GM19193 (cell line): ENCODE results near the gene GPR27.

Experiments used
- POLR2A ChIP-seq: IDR thresholded peaks from 4 replicates; pipeline ENCODE4 v1.6.1; 2011; ENCODE audit not compliant: insufficient read depth, insufficient read length; ENCODE audit errors: extremely low read depth

The GPR27 gene

DNA sequence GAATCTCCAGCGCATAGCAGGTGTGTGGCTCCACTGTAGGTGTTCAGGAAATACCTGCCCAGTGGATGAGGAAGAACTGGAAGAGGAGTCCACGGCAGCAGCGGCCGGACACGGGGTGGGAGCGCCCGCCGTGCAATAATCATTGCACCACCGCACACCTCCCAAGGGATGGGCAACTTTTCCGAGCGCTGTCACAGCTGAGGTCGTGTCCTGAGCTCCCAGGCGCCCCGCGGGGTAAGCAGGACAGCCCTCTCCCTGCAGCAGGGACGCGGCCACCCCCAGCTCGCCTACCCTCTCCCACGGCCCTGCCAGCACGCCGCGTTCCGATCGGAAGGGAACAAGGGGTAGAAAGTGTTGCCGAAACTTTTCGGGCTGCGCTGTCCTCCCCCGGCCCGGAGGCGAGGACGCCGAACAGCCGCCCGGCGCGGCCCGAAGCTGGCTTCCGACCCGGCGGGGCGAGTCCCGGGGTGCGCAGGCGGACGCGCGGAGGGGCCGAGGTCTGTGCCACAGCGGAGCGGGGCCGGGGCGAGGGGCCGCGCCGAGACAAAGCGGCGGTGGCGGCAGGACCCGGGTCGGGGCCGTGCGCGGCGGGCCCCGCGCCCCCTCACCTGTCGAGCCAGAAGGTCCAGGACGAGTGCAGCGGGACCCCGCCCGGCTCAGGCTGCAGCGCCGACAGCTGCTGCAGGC is 28.9 kb upstream of the GPR27 start:
- no peak for TF ChIP-seq POLR2A

- no peak for TF ChIP-seq POLR2A
Observed at GRCh38 chr3:71725271-71725991, 28.2 kb upstream of the GPR27 start, which contains the start of gene EIF4E3. TSS of gene EIF4E3 (minus strand) at chr3:71725402. CDS start at chr3:71725367, 35 bp downstream.

DNA sequence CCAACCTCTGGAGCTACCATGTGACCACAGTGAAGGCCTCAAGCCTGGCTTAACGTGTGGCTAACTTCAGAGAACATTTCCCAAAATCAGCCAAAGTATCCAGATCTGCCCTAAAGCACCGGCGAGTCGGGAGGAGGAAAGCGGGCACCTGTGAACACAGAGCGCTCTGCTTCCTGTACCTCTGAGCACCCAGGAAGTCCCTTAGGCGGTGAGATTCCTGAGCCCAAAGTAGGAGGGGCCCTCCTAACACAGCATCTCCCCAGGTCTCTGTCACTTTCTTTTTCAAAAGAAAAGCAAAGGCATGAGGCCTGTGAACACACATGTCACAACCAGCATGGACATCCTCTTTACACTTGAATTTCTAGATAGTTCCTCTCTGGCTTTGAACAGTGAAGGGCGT is 27.5 kb upstream of the GPR27 start:
- TF ChIP-seq POLR2A, result no peak

GRCh38 chr3:71728632-71729342 is 24.9 kb upstream of the GPR27 start:
- no peak for TF ChIP-seq POLR2A

DNA sequence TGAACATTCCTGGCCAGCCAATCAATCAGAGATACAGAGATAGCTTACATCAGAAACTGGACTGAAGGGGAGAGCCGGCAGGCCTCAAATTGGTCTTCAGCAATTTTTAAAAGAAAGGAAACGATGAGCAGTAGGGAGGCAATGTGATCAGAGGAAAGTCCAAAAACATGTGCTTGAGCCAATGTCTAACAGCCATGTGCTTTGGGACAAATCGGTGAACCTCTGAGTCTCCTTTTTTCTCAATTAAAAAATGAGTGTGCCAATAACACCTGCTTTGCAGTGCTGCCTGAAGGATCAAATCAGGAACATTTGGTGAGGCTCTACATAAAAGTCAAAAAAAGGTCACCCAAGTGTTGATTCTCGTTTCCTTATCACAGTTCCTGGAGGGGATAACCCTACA is 21.0 kb upstream of the GPR27 start:
- TF ChIP-seq POLR2A, result no peak

DNA sequence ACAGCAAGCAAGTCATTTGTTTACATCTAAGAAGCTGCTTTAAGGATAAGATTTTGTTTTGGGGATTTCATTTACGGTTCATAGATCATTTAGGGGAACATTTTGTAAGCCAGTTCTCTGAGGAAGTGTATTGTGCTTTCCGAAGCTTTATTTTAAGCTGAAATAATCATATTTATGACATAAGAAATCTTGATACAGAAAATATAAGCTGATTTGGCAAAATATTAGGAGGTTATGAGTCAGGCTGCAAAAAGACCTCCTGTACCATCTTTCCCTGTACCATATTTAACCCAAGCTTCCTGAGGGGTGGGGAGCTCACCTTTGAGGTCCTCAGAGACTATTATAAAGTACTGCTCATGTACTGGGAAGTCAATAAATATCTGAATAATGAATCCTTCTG is 20.3 kb upstream of the GPR27 start:
- TF ChIP-seq POLR2A, result no peak

GRCh38 chr3:71734881-71735280 is 18.8 kb upstream of the GPR27 start:
- TF ChIP-seq POLR2A, result no peak

DNA sequence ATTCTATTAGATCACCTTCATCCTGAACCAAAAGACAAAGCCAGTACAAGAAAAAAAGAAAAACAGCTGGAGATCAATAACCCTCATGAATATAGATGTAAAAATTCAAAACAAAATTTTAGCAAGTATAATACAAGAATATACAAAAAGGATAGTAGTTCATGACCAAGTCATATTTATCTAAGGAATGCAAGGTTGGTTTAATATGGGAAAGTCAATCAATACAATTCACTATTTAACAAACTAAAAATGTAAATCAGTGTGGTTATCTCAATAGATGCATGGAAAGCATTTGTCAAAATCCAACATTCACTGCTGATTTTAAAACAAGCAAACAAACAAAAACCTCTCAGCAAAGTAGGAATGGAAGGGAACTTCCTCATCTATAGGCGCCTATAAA is 11.0 kb upstream of the GPR27 start:
- TF ChIP-seq POLR2A, result no peak

DNA sequence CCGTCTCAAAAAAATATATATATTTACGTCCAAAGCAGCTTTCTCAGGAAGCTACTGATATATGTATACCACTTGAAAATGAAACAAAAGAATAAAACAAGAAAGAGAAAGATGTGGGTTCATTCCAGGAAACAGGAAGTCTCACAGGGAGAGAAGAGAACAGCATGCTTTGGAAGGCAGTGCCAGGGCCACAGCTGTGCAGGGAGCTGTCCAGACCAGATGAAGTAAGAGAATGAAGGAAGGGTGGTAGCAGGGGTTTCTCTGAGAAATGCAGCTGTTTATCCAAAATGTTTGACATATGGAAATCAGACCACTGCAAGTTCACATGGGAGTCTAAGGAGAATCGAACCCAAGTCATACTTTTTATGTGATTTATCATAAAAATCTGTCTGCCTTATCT is 8.9 kb upstream of the GPR27 start:
- TF ChIP-seq POLR2A, result no peak

DNA sequence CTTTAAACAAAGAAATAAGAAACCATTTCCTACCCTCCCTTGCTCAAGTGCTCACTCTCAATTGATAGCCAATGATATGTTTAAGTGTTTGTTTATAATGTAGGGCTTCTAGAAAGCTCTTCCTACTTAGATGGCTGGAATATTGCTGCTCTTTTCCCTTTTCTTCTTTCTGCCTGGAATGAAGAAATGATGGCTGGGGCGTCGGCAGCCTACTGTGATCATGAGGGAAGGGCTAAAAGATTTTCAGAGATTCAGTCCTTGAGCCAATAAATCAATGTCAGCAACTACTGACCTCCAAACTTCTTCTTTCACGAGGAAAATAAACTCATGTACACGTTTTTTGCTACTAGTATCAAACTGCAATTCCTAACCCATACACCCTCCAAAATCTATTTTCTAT is 2.1 kb upstream of the GPR27 start:
- TF ChIP-seq POLR2A, result no peak

- TF ChIP-seq POLR2A, result no peak
Observed at GRCh38 chr3:71752831-71753700, 589 bp upstream of the GPR27 start.

DNA sequence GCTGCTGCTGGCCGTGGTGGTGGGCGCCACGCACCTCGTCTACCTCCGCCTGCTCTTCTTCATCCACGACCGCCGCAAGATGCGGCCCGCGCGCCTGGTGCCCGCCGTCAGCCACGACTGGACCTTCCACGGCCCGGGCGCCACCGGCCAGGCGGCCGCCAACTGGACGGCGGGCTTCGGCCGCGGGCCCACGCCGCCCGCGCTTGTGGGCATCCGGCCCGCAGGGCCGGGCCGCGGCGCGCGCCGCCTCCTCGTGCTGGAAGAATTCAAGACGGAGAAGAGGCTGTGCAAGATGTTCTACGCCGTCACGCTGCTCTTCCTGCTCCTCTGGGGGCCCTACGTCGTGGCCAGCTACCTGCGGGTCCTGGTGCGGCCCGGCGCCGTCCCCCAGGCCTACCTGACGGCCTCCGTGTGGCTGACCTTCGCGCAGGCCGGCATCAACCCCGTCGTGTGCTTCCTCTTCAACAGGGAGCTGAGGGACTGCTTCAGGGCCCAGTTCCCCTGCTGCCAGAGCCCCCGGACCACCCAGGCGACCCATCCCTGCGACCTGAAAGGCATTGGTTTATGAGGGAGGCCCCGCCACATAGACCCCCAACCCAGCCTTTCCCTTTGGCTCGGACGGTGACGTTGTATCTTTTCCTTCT is 1.1 kb downstream of the GPR27 start:
- no peak for TF ChIP-seq POLR2A

DNA sequence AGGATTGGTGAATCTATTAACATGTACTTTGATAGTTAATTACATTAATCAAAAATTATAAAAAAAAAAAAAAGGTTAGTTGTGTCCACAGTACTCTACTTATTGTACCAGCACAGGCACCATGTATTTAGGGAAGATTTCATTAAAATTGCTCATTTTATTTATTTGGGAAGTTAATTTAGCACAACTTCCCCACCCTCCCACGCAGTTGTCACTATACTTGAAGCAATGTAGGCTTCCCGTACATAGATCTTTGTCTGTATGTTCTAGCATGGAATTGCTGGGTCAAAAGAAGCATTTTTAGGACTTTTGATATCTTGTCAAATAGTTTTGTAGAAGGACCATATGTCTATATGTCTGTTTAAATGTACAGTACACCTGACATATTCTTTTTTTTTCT is 4.4 kb downstream of the GPR27 start:
- no peak for TF ChIP-seq POLR2A

DNA sequence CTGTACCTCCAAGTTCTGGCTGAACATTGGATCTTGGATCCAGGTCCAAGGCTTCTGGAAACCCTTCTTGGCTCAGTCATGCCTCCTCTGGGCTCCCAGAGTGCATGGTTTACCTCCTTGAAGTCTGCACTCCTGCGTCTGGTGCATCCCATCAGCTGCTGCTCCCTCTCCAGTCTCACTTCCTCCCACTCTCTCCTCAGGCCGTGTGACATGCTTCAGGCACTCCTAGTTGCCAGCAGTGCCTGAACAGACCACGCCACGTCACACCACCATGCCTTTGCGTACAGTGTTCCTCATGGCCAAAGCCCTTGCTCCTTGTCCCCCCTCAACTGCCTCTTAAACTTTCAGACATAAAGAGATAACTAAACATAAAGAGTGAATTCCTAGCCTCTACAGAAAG is 5.7 kb downstream of the GPR27 start:
- no peak for TF ChIP-seq POLR2A
